H7 (cell line): ENCODE results near the gene SP1. TPM values are rescaled to one million over a fixed set of nuclear protein-coding genes. Genes with fewer than 3 reads are reported as not detected.

Source experiments
- DNase-seq: peaks from one replicate; pipeline ENCODE4 v3.0.0; 2012
- H3K27me3 ChIP-seq: 2 replicates; pipeline ENCODE4 v1.6.0; 2011; ENCODE audit warnings: mild to moderate bottlenecking, low read length; ENCODE audit not compliant: control insufficient read depth, insufficient read depth
- H3K36me3 ChIP-seq: replicated peaks from 2 replicates; pipeline ENCODE4 v1.5.1; 2011; ENCODE audit warnings: low read length; ENCODE audit not compliant: control insufficient read depth, insufficient read depth
- H3K4me3 ChIP-seq: 2 replicates; pipeline ENCODE4 v1.5.1; 2011; ENCODE audit warnings: low read depth, mild to moderate bottlenecking, control low read depth, low read length, moderate library complexity; ENCODE audit not compliant: insufficient read depth
- total RNA-seq: library from RNA; depleted of rRNA; stranded (reverse); fragments of >200 nt; shearing (Covaris generic); gene quantifications from 2 replicates; pipeline ENCODE4 v1.2.3, GENCODE V29; 2014; rRNA removed

SP1 gene
- total RNA-seq, 1 experiment from 2014 or later: 46.7 TPM

DNA sequence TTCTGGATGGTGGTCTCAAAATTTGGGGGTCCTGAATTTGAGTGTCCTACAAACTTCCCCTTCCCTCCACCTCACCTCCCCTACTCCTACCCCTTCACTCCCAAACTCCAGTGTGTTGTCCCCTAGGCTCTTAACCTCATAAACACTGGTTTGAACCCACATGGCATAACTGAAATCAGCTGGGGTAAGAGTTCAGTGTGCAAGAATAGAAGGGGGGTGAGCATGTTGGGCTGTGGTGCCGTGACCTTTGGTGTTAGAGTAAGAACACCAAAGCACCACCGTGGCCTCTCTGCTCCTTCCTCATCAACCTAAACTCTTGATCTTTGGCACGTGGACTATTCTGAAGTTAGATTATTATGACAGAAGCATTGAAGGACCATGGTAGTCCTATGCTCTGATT is 83.0 kb downstream of the SP1 start:
- Histone ChIP-seq H3K4me3 (no peak overlapping the region), H3K27me3 (no peaks in the 10 kb centered on the region), H3K36me3 (peaks cover 85% of the 10 kb centered on the region)
- DNase-seq: no peak

DNA sequence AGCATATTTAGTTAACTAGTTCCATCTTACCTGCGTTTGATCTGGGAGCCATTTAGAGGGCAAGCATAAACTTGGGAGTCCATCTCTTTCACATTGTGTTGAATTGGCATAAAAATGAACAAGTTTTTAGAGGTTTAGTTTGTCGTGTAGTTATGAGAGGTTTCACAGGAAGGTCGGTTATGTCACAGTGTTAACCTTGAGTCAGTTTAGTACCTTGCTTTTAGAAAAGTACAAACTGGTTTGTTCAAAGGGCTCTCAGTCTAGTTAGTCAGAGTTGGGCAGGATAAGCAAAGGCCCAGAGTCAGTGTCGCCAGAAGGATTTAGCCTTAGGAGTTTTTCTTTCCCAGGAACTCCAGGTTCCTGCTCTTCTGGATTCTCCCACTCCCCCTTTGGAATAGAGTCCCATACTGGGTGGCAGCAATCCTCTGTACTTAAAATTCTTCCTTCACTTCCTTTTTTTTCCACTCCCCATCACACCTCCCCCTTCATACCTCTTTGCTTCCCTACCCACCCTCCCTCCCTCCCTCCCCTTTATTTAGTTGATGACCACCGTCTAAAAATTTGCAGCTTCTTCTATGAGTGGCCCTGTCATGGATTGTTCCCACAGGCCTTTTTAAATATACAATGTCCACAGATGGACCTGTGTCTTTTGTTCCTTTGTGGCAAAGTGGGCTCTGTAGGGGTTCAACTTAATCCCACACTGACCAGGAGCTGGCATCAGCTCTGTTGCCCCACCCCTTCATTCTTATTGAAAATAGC is 84.0 kb downstream of the SP1 start:
- DNase-seq: no peak
- H3K27me3 ChIP-seq: no peaks in the 10 kb centered on the region
- H3K4me3 ChIP-seq: no peak overlapping the region
- H3K36me3 ChIP-seq: peaks cover 86% of the 10 kb centered on the region

DNA sequence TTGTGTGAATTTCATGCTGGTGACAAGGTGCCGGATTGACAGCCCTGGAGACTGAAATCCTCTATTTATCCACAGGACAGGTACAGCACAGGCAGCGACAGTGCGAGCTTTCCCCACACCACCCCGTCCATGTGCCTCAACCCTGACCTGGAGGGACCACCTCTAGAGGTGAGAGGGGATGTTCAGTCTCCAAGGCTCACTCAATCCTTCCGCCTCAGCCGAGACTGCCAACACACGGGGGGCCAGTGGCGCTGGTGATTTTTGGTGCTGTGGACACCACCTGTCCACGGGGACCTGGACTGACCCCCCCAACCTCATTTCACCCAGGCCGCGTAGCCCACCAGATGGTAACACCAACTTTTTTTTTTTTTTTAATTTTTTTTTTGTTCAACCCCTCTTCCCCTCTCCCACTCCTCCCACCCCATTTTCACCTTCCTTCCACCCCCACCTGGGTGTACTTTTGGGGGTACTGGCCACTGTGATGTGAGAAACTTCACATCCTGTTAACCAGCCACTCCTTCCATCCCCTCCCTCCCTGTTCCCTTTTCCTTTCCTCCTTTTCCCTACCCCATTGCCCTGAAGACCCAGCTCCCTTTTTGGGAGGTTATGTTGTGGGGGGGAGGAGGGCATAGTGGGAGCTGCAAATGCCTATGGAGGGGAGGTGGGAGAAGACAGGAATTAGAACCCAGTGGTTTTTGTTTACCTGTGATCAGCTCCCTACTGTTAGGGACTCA is 84.9 kb downstream of the SP1 start:
- Histone ChIP-seq H3K4me3 (no peak overlapping the region), H3K36me3 (peaks cover 82% of the 10 kb centered on the region), H3K27me3 (no peaks in the 10 kb centered on the region)
- DNase-seq: no peak

DNA sequence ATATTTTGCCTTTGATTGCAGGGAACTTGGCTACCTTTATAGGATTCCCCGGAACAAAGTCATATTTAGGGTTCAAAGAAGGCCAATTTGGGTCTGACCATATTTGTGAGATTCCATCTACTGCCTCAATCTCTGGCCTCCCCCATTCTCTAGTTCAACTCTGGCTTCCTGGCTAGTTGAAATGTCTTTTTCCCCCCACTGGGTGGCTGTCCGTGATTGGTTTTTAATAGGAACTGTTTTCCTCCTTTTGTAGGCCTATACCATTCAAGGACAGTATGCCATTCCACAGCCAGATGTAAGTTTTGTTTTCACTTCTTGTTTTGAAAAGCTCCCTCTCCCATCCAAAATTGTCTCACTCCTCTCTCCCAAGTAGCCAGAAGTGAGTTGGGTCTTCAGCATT is 85.7 kb downstream of the SP1 start:
- no peak for DNase-seq
- Histone ChIP-seq H3K27me3 (no peaks in the 10 kb centered on the region), H3K4me3 (no peak overlapping the region), H3K36me3 (peaks cover 76% of the 10 kb centered on the region)

Other genes starting within 250 kb of the SP1 start
- 8.7 and 9.1 TPM in 2 replicates for gene ZNF740, start 199.5 kb upstream of the SP1 start, total RNA-seq
- 3.0 and 3.4 TPM in 2 replicates for gene CSAD, start 199.3 kb upstream of the SP1 start, total RNA-seq
- 0.30 and 0.52 TPM in 2 replicates for gene ITGB7, start 172.9 kb upstream of the SP1 start, total RNA-seq
- 50.1 and 58.1 TPM in 2 replicates for gene RARG, start 148.0 kb upstream of the SP1 start, total RNA-seq
- 43.6 and 46.2 TPM in 2 replicates for gene ESPL1, start 111.9 kb upstream of the SP1 start, total RNA-seq
- gene PFDN5, start 84.6 kb upstream of the SP1 start, total RNA-seq: 242 and 304 TPM in 2 replicates
- gene MYG1, start 80.5 kb upstream of the SP1 start, total RNA-seq: 74.2 and 98.0 TPM in 2 replicates
- 131 and 137 TPM in 2 replicates for gene AAAS, start 58.6 kb upstream of the SP1 start, total RNA-seq
- 0.14 and 0.44 TPM in 2 replicates for gene SP7, start 43.8 kb upstream of the SP1 start, total RNA-seq
- 0.52 and 1.6 TPM in 2 replicates for gene AMHR2, start 43.7 kb downstream of the SP1 start, total RNA-seq
- 87.1 and 130 TPM in 2 replicates for gene PRR13, start 61.6 kb downstream of the SP1 start, total RNA-seq
- 196 and 207 TPM in 2 replicates for gene PCBP2, start 71.9 kb downstream of the SP1 start, total RNA-seq
- 8.0 and 8.7 TPM in 2 replicates for gene MAP3K12, start 119.3 kb downstream of the SP1 start, total RNA-seq
- 76.4 and 80.5 TPM in 2 replicates for gene TARBP2, start 121.1 kb downstream of the SP1 start, total RNA-seq
- not detected in 2 replicates for gene NPFF, start 127.3 kb downstream of the SP1 start, total RNA-seq
- 7.1 and 9.8 TPM in 2 replicates for gene ATF7, start 246.2 kb downstream of the SP1 start, total RNA-seq